NCI-H1694 (cell line): ENCODE data around the gene KCNK5.

Experiments used
- DNase-seq: peaks from one replicate; lab custom pipeline; 2025; lab: John Stamatoyannopoulos, UW

The KCNK5 gene

GRCh38 chr6:39228992-39229767 lies at the start of gene KCNK5:
KCNK5 (minus strand) TSS chr6:39229475; CDS start chr6:39229111, 364 bp downstream.
- peak; percentile 47 for DNase-seq

- DNase-seq, result no peak
Measured at GRCh38 chr6:39276379-39276995, 47.2 kb upstream of the KCNK5 start.

- no peak for DNase-seq
Measured at GRCh38 chr6:39274903-39275302, 45.6 kb upstream of the KCNK5 start.

DNA sequence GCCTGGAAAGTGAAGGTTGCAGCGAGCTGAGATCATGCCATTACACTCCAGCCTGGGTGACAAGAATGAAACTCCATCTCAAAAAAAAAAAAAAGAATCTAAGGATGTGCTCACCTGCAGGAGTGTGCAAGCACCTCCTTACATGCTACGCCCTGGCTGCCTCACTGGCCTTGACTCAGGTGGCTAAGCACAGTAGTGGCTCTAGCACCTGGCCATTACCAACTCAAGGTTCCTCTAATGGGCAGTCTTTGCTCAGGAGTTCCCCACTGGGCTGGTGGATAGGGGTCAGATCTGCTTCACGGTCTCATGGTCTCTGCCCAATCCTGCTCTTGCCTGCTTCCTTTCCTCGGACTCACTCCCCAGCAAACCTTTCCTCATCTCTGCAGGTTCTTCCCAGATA lies 45.2 kb upstream of the KCNK5 start:
- DNase-seq, result no peak

- DNase-seq, result no peak
Measured at GRCh38 chr6:39273406-39273821, 44.1 kb upstream of the KCNK5 start.

DNA sequence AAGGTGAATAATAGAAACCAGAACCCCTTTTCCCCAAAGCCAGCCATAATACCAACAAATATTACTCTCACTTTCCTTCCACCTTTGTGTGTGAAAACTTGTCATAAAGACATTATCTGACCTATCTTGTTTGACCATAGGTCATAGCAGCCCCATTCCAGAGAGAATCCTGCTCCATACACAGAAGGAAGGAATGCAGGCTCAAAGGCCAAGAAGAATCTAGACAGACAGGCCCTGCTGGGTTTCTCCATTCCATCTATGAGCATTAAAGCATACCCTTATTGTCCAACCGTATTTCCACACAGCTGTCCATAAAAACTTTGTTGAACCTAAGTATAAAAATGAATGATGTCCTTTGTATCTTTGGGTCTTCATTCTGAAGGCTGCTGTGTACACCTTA lies 40.7 kb upstream of the KCNK5 start:
- DNase-seq, result no peak

DNA sequence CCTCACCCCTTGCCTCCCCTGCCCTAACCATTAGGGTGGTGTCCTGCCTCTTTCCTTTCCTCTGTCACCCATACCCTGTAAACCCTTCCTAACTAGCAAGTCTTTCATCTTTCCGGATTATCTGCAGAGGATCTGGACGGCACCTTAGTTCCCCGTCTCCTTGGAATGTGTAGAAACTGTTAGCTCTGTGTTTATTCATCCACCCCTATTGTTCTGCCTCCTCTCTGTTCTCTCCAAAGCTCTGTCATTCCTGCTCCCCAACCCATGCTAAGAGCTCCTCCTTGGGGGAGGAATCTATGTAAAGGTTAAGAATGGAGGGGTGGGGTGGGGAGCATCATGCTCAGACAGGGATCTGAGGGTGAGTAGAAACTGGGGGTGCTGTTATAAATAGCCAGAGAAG lies 39.4 kb upstream of the KCNK5 start:
- no peak for DNase-seq

DNA sequence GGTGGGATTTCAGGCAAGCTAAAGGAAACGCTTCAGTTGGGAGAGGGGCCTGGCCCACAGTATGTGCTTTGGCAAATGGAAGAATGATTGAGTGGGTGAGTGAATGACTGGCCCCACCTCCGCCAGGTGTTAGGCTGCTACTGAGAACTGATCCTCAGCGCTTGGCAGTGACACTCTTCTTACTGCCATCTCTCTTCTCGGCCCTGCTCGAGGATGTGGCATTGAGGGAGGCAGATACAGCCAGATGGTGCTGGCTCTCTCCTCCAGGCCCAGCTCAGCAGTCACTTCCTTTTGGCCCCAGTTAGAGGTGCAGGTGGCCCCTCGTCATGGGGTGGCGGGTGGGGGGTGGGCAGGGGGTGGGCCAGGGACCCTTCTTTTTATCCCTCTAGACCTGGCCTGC lies 38.9 kb upstream of the KCNK5 start:
- DNase-seq, result no peak

DNA sequence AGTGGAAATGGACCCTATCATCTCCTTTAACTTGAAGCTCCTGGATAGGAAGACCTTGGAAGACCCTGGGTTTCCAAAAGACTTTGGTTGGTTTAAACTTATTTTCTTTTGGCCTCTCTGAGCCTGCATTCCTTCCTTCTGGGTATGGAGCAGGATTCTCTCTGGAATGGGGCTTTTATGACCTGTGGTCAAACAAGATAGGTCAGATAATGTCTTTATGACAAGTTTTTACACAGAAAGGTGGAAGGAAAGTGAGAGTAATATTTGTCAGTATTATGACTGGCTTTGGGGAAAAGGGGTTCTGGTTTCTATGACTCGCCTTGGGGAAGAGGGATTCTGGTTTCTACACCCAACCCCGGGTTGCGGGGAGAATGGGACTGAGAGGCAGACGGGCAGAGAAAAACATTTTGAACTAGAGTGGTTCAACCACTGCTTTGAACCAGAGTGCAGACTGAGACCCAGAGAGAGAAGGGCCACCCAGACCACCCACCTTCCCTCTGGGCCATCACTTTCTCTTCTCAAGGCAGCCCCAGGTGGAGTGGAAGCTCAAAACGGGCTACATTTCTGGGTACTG lies 37.6 kb upstream of the KCNK5 start:
- no peak for DNase-seq

GRCh38 chr6:39266375-39266774 lies 37.1 kb upstream of the KCNK5 start:
- no peak for DNase-seq

- DNase-seq, result no peak
Measured at GRCh38 chr6:39263303-39264037, 34.2 kb upstream of the KCNK5 start.

DNA sequence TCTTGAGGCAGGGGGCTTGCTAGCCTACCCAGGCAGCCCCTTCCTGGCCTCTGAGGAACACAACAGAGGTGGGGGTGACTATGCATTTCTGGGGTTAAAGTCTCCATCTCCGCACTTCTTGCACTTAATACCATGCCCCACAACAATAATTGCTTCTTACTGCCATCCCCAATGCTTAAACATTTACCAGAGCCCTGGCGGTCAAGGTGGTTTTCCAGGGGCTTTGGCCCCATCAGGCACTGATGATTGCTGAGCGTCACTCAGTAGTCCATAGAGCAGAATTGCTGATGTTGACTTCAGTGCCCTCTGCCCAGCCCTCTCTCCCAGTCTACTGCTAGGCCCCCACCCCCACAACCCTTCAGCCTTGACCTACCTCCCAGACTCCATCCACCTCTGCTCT lies 32.5 kb upstream of the KCNK5 start:
- DNase-seq, result no peak

GRCh38 chr6:39260953-39261352 lies 31.7 kb upstream of the KCNK5 start:
- no peak for DNase-seq

GRCh38 chr6:39260456-39260855 lies 31.2 kb upstream of the KCNK5 start:
- no peak for DNase-seq

DNA sequence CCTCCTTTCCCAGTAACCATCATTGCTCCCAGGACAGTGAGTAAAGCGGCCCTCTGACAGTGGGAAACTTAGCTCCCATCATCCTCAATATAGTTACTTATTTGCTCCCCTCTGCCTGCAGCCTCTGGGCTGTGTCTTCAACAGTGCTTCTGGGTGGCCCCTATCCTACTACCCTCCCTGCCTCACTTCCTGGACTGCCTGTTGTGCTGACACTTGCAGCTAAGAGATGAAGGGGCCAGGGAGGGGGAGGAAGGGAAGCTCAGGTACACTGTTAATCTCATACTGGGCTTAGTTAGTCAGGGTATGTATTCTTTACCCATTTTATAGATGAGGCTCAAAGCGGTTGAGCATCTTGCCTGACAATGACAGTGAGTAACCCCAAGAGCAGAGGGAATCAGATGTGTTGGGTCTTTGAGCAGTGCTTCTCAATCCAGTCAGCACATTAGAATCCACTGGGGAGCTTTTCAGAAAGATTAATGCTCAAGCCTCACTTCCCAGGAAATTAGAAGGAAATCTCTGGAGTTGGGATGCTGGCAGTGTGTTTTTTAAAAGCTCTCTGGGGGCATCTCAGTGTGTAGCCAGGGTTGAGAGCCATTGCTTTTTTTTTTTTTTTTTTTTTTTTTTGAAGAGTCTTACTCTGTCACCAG lies 27.1 kb upstream of the KCNK5 start:
- DNase-seq, result no peak

DNA sequence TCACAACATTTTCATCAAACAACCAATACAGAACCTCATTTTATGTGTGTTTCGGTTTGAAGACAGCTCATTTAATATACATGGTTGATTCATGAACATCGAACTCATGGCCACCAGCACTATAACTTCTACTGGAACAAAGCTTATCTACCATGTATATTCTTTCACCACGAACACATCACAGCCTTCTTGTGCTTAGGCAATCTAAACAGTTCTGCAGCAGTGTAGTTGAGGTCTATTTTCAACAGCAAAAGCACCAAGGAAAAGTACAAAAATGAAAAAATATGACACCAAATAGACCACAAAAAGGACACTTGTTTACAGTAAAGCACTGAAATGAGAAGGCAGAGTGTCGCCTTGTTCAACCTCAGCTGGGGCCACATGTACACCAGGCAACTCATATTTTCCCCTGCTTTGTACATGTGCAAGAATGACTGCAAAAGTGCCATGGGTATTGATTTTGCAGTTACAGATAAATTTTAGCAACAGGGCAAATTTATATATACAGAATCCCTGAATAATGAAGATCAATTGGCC lies 25.8 kb upstream of the KCNK5 start:
- no peak for DNase-seq

- DNase-seq, result no peak
Measured at GRCh38 chr6:39251406-39251805, 22.1 kb upstream of the KCNK5 start.

- no peak for DNase-seq
Measured at GRCh38 chr6:39250507-39250906, 21.2 kb upstream of the KCNK5 start.

GRCh38 chr6:39249278-39249677 lies 20.0 kb upstream of the KCNK5 start:
- DNase-seq, result no peak

GRCh38 chr6:39247667-39248194 lies 18.5 kb upstream of the KCNK5 start:
- DNase-seq, result no peak

GRCh38 chr6:39243809-39244208 lies 14.5 kb upstream of the KCNK5 start:
- no peak for DNase-seq
